CD4-positive, alpha-beta T cell treated with Interleukin-6 for 4 hours (primary cell): ENCODE measurements around the gene TNRC6A.
A peak's percentile ranks its signal among the peaks of the same experiment; 100 is the strongest.
"Not testable (repeated sequence)": the region's sequence is repeated elsewhere in the genome, so short reads cannot be mapped to it uniquely, and the experiment has no call there.

ENCODE experiments used
- DNase-seq: peaks from one replicate; pipeline ENCODE4 v3.0.0-alpha.2; 2020; ENCODE audit warnings: mixed read lengths

The TNRC6A gene

GRCh38 chr16:24848065-24848464 lies 118.6 kb downstream of the TNRC6A start:
- DNase-seq, result no peak

GRCh38 chr16:24849641-24850040 lies 120.2 kb downstream of the TNRC6A start:
- DNase-seq, result no peak

GRCh38 chr16:24850289-24850938 lies 121.0 kb downstream of the TNRC6A start:
- DNase-seq, result no peak

GRCh38 chr16:24851700-24852099 lies 122.2 kb downstream of the TNRC6A start:
- DNase-seq, result no peak

GRCh38 chr16:24852281-24852721 lies 122.8 kb downstream of the TNRC6A start:
- DNase-seq, result no peak

GRCh38 chr16:24853169-24853824 lies 123.8 kb downstream of the TNRC6A start:
- no peak for DNase-seq

GRCh38 chr16:24853830-24854229 lies 124.4 kb downstream of the TNRC6A start:
- no peak for DNase-seq

DNA sequence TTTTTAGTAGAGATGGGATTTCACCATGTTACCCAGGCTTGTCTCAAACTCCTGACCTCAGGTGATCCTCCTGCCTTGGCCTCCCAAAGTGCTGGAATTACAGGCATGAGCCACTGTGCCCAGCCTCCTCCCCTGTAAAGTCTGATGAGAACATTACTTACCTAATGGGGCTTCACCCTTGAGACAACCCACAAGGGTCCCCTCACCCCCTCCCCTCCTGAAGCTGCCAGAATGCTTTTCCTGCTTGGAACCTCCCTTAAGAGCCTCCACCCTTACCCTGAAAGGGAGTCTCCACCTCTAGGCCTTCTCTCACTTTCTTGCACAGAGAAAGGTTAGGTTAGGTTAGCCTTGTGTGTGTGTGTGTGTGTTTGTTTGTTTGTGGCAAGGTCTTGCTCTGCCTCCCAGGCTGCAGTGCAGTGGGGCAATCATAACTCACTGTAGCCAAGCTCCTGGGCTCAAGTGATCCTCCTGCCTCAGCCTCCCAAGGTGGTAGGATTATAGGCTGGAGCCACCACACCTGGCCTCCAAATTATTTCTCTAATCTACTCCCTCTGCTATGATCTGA lies 125.2 kb downstream of the TNRC6A start:
- no peak for DNase-seq

- DNase-seq, result no peak
These were observed 126.2 kb downstream of the TNRC6A start for GRCh38 chr16:24855678-24856077.

- not testable (repeated sequence) for DNase-seq
These were observed 127.4 kb downstream of the TNRC6A start for GRCh38 chr16:24856871-24857270.

- peak; percentile 21 for DNase-seq
These were observed 129.0 kb downstream of the TNRC6A start for GRCh38 chr16:24858219-24859041.

- DNase-seq, result no peak
These were observed 132.0 kb downstream of the TNRC6A start for GRCh38 chr16:24861461-24861860.

DNA sequence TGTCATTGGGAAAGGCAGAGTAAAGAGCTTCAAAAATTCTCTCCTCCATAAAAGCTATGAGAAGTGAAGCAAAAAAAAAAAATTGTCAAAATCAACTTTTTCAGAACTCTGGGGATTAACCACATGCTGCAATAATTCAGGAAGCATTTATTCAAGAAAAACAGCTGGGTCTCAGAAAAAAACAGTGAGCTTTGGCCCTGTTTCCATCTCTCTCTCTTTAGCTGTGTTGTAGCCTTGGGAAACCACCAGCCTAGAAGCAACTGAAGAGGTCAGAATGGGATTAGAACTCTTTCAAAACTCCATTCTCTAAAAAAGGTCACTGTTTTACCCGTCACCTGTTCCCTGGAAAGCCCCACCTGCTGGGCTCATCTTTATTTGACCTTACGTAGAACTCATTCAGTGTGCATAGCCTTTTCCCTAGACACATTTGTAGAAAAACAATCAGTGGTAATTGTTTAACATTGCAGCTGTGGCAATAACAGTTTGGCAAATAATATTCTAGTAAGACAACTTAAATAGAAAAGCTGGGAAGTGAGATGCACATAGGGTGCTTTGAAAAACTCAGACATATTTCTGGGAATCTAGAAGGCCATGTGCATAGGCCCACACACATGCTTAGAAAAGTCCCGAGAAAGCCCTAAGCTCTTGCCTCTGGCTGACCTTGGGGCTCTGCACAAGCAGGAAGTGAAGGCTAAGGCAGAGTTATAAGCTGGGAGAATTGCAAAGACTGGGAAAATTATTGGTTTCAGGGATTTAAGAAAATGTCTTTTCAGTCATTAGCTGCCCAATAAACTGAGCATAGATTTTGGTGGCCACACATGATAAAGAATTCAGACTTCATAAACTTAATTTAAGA lies 134.4 kb downstream of the TNRC6A start:
- no peak for DNase-seq

DNA sequence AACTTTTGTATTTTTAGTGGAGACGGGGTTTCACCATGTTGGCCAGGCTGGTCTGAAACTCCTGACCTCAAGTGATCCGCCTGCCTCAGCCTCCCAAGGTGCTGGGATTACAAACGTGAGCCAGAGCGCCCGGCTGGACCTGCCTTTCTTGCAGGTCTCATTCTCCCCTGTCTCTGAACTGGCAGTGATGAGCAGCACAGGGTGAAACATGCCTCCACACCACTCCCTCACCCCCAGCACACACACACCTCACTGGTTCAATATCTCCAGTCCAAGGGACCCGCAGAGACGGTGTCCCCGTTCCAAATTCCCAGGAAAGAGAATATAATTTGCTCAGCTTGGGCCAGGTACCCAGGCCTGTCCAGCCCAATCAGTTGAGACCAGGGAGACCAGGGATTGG lies 139.6 kb downstream of the TNRC6A start:
- DNase-seq, result no peak

DNA sequence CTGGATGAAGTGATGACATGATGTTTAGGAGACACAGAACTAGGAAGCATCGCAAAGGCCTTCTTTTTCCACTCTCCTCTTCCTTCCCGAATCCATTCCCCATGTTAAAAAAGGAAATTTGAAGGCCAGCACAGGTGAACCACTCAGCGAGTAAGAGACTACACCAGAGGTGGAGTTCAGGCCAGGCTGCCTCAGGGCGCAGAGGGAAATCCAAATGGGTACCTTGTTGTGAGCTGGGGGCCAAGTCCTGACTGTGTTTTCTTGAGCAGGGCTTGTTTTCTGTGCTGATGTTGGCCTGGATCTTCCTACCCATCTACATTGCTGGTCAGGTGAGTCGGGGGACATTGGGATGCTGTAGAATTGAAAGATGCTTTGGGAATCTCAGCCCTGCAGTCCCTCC lies 142.4 kb downstream of the TNRC6A start:
- DNase-seq, result no peak

- DNase-seq, result no peak
These were observed 143.6 kb downstream of the TNRC6A start for GRCh38 chr16:24873028-24873427.

DNA sequence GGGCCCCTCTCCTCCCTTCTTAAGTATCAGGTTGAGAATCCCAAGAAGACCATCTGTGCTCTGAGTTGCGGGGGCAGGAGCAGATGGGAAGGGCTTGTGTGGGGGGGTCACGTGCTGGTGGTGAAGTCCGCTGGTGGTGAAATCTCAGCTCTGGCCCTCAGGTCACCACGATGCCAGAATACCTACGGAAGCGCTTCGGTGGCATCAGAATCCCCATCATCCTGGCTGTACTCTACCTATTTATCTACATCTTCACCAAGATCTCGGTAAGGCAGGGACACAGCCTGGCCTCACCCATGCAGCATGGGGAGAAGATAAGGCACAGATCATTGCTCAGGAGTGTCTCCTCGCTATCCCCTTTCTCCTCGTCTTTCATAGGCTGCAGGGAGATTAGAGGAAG lies 146.0 kb downstream of the TNRC6A start:
- DNase-seq, result no peak
